K562 (cell line): ENCODE measurements around the gene ZNF513. TPM values are rescaled to one million over a fixed set of nuclear protein-coding genes. Genes with fewer than 3 reads are reported as not detected.

Experiments
- EGR1 ChIP-seq: fragments of 450-650 bp; conservative IDR thresholded peaks from 2 replicates; pipeline ENCODE4 v1.6.1; 2017; ENCODE audit warnings: mild to moderate bottlenecking
- NCOA2 ChIP-seq, 2 experiments: fragments of 450-650 bp; IDR thresholded peaks; 2 replicates each; pipeline ENCODE4 v1.6.1; 2018; ENCODE audit warnings: mild to moderate bottlenecking in 2 of 2, moderate library complexity in 1 of 2; ENCODE audit not compliant: partially characterized antibody in 2 of 2
- RREB1 ChIP-seq: fragments of 250-450 bp; sonication (Bioruptor Pico); IDR thresholded peaks from 2 replicates; pipeline ENCODE4 v1.4.0; 2020
- SETDB1 ChIP-seq: IDR thresholded peaks from one replicate; pipeline ENCODE4 v1.6.1; 2012; ENCODE audit warnings: low read length, control low read depth, inconsistent platforms
- SMARCC2 ChIP-seq: fragments of 450-650 bp; IDR thresholded peaks from 2 replicates; pipeline ENCODE4 v1.6.1; 2017; ENCODE audit warnings: antibody characterized with exemption, moderate library complexity, mild to moderate bottlenecking, low read depth
- SRF ChIP-seq, 2 experiments: fragments of 250-450, 450-650 bp in 1 of 2; sonication (Bioruptor Pico) in 1 of 2; sonication (generic) in 1 of 2; formaldehyde crosslinking; IDR thresholded peaks; 2 replicates each; pipeline versions ENCODE4 v1.5.0 to v1.5.1; 2020 to 2022; ENCODE audit warnings: mild to moderate bottlenecking in 1 of 2, missing genetic modification reagents in 1 of 2
- TFAM ChIP-seq: fragments of 250-450 bp; sonication (Bioruptor Pico); conservative IDR thresholded peaks from 2 replicates; pipeline ENCODE4 v1.5.0; 2021; ENCODE audit warnings: mild to moderate bottlenecking, moderate library complexity
- ZC3H11A ChIP-seq: IDR thresholded peaks from 2 replicates; pipeline ENCODE4 v1.6.1; 2012; ENCODE audit warnings: low read depth, low read length, improper control_type of control experiment
- ZNF445 ChIP-seq: fragments of 250-450 bp; sonication (Bioruptor Pico); IDR thresholded peaks from 2 replicates; pipeline ENCODE4 v1.4.0; 2020; ENCODE audit warnings: low read depth, mild to moderate bottlenecking, moderate library complexity
- ZNF449 ChIP-seq: fragments of 250-450 bp; sonication (Bioruptor Pico); IDR thresholded peaks from 2 replicates; pipeline ENCODE4 v1.8.0; 2022; ENCODE audit warnings: moderate library complexity, mild to moderate bottlenecking, inconsistent platforms
- ZNF507 ChIP-seq: conservative IDR thresholded peaks from 2 replicates; pipeline ENCODE4 v1.6.1; 2017; ENCODE audit warnings: missing genetic modification characterization, missing compliant biosample characterization
- ZNF551 ChIP-seq: fragments of 250-450 bp; sonication (Bioruptor Pico); IDR thresholded peaks from 2 replicates; pipeline ENCODE4 v1.5.0; 2021; ENCODE audit warnings: mild to moderate bottlenecking, moderate library complexity
- ZNF589 ChIP-seq: fragments of 200-800 bp; sonication (Bioruptor generic); IDR thresholded peaks from 2 replicates; pipeline ENCODE4 v1.6.1; 2016; ENCODE audit warnings: low read depth, missing genetic modification characterization, missing compliant biosample characterization
- polyA plus RNA-seq, 8 experiments: library from polyadenylated mRNA; depleted of rRNA in 4 of 8; stranded (reverse) in 5 of 8; unstranded in 3 of 8; fragments of >200 nt; fragmentation: Nextera tagmentation in 2 of 8; fragmentation: Illumina TruSeq in 1 of 8; extraction: Ambion mirVana in 2 of 8; extraction: Trizol in 1 of 8; gene quantifications; 2 replicates each; pipeline versions ENCODE4 v1.2.1 to v1.2.3, GENCODE V29; 2011 to 2014; ENCODE audit warnings: inconsistent platforms in 1 of 8, missing spikeins in 1 of 8
- total RNA-seq, 7 experiments: library from RNA; depleted of rRNA in 6 of 7; stranded (reverse); fragments of >200 nt in 6 of 7; fragmentation: Illumina TruSeq in 2 of 7; extraction: Trizol in 2 of 7; gene quantifications; 2 replicates each; pipeline versions ENCODE4 v1.2.1 to v1.2.3, GENCODE V29; 2011 to 2021; ENCODE audit warnings: low replicate concordance in 1 of 7
- TF ChIP-seq, protein P1 (sequence below): IDR thresholded peaks from 2 replicates; pipeline ENCODE4 v1.6.1; 2012; ENCODE audit warnings: low read depth, low read length, improper control_type of control experiment, borderline replicate concordance
- TF ChIP-seq, protein P2 (sequence below): sonication (generic); formaldehyde crosslinking; IDR thresholded peaks from 2 replicates; pipeline ENCODE4 v1.8.1; 2023; ENCODE audit warnings: mild to moderate bottlenecking, missing genetic modification reagents

ZNF513 gene
- total and polyA plus RNA-seq, 9 of the 15 experiments (the other 6 are each of a cell fraction or from before 2014, with no cell fraction given), result 0.04 to 13.6 (median 4.4) TPM

GRCh38 chr2:27428213-27428977, 47.9 kb upstream of the ZNF513 start, which contains the start of gene NRBP1 (continued):
- TF ChIP-seq ZNF449 (CRISPR knock-in tag) (no peak), SMARCC2 (no peak), TFAM (CRISPR knock-in tag) (no peak), SETDB1 (no peak), ZNF445 (CRISPR knock-in tag) (no peak), ZC3H11A (no peak), ZNF589 (no peak), SRF (CRISPR knock-in tag; IDR thresholded peaks at IDR 0.05) (0 out of 4 replicates have a peak, but pooled peaks of 1 of the 2 experiments have one; percentile 52), RREB1 (CRISPR knock-in tag) (no peak), ZNF551 (CRISPR knock-in tag) (no peak), ZNF507 (no peak), NCOA2 (IDR thresholded peaks at IDR 0.05; ENCODE audit: partially characterized antibody in 2 of 2) (no peak), EGR1 (0 out of 2 replicates have a peak, but pooled peaks have one; percentile 14)
- TF ChIP-seq, protein P1, sequence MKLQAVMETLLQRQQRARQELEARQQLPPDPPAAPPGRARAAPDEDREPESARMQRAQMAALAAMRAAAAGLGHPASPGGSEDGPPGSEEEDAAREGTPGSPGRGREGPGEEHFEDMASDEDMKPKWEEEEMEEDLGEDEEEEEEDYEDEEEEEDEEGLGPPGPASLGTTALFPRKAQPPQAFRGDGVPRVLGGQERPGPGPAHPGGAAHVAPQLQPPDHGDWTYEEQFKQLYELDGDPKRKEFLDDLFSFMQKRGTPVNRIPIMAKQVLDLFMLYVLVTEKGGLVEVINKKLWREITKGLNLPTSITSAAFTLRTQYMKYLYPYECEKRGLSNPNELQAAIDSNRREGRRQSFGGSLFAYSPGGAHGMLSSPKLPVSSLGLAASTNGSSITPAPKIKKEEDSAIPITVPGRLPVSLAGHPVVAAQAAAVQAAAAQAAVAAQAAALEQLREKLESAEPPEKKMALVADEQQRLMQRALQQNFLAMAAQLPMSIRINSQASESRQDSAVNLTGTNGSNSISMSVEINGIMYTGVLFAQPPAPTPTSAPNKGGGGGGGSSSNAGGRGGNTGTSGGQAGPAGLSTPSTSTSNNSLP, result no peak
- TF ChIP-seq, protein P2, sequence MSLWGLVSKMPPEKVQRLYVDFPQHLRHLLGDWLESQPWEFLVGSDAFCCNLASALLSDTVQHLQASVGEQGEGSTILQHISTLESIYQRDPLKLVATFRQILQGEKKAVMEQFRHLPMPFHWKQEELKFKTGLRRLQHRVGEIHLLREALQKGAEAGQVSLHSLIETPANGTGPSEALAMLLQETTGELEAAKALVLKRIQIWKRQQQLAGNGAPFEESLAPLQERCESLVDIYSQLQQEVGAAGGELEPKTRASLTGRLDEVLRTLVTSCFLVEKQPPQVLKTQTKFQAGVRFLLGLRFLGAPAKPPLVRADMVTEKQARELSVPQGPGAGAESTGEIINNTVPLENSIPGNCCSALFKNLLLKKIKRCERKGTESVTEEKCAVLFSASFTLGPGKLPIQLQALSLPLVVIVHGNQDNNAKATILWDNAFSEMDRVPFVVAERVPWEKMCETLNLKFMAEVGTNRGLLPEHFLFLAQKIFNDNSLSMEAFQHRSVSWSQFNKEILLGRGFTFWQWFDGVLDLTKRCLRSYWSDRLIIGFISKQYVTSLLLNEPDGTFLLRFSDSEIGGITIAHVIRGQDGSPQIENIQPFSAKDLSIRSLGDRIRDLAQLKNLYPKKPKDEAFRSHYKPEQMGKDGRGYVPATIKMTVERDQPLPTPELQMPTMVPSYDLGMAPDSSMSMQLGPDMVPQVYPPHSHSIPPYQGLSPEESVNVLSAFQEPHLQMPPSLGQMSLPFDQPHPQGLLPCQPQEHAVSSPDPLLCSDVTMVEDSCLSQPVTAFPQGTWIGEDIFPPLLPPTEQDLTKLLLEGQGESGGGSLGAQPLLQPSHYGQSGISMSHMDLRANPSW (CRISPR knock-in tag), result peak; percentile 91; the same call in 1 of the 2 replicates
